ENCODE results near the gene RBM15B.
"Not testable (repeated sequence)": the region's sequence is repeated elsewhere in the genome, so short reads cannot be mapped to it uniquely, and the experiment has no call there.

RBM15B gene, protein sequence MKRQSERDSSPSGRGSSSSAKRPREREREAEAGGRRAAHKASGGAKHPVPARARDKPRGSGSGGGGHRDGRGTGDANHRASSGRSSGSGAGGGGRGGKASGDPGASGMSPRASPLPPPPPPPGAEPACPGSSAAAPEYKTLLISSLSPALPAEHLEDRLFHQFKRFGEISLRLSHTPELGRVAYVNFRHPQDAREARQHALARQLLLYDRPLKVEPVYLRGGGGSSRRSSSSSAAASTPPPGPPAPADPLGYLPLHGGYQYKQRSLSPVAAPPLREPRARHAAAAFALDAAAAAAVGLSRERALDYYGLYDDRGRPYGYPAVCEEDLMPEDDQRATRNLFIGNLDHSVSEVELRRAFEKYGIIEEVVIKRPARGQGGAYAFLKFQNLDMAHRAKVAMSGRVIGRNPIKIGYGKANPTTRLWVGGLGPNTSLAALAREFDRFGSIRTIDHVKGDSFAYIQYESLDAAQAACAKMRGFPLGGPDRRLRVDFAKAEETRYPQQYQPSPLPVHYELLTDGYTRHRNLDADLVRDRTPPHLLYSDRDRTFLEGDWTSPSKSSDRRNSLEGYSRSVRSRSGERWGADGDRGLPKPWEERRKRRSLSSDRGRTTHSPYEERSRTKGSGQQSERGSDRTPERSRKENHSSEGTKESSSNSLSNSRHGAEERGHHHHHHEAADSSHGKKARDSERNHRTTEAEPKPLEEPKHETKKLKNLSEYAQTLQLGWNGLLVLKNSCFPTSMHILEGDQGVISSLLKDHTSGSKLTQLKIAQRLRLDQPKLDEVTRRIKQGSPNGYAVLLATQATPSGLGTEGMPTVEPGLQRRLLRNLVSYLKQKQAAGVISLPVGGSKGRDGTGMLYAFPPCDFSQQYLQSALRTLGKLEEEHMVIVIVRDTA

DNA sequence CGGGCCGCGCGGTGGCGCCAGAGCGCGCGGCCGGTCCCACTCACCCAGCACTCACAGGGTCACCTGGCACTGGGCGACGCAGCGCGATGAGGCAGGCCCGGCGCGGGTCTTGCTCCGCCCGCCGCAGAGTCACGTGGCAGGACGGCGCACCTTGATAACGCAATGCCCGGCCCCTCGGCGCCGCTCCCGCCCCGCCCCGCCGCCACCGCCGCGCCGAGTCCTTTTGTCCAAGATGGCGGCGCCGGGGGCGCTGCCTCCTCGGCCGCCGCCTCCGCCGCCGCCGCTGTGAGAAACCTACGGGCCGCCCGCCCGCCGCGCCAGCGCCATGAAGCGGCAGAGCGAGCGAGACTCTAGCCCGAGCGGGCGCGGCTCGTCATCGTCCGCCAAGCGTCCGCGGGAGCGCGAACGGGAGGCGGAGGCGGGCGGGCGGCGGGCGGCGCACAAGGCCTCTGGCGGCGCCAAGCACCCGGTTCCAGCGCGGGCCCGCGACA is at the start of gene RBM15B:
TSS of gene RBM15B (plus strand) at position 211 of the 491 bp plus-strand sequence. CDS start at position 326, 115 bp downstream.
- DNase-seq (ENCODE audit: low read depth in 2 of 2), result peak; percentile 92 to 95

DNA sequence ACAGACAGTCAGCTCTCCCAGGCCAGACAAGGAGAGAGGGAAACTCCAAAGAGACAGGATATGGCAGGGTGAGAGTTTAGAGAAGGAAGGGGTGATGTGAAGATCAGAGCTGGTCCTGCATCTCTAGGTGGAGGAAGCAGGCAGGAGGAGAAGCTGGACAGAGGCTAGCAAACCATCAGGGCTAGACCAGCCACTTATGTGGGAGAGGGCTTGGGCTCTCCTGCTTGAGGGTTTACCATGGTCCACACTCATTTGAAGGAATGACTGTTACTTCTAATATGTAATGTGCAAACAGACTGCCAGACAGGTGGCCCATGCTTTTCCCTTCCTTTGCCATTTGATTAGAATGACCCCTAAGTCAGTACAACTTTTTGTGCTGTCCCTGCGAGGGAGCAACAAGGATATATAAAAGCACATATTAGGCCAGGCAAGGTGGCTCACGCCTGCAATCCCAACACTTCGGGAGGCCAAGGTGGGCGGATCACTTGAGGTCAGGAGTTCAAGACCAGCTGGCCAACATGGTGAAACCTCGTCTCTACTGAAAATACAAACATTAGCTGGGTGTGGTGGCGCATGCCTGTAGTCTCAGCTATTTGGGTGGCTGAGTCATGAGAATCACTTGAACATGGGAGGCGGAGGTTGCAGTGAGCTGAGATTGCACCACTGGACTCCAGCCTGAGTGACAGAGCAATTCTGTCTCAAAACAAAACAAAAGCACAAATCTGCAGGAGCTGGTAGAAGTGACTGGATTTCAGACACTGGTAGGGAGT is 47.0 kb upstream of the RBM15B start:
- no peak for DNase-seq (ENCODE audit: low read depth in 2 of 2)

DNA sequence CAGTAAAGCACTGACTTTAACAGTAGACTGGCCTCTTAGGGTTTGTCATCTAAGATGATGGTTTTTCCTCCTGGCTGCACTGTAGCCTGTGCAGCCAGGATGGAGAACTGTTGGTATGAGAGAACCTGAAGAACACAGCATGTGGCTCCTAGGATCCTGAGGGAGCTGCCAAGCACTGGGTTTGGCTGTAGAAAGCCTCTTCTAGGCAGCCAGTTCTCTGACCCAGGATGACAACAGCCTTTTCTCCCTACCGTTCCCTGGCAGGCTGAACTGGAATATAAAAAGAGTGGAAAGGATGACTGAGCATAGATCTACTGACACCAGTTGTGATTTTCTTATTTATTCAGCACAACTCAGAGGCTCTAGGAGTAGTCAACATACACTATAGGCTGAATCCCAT is 40.3 kb upstream of the RBM15B start:
- no peak for DNase-seq (ENCODE audit: low read depth in 2 of 2)

DNA sequence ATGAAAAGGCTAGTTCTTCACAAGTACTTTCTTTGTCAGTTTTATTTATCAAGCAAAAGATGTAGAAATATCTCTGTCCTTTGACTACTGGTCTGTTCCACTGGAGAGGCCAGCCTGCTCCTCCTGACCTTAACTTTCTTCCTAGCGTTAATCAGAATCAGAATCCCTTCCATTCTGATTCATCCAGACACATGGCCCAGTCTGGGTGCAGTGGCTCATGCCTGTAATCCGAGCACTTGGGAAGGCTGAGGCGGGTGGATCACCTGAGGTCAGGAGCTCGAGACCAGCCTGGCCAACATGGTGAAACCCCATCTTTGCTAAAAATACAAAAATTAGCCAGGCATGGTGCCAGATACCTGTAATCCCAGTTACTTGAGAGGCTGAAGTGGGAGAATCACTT is 38.0 kb upstream of the RBM15B start:
- DNase-seq (ENCODE audit: low read depth in 2 of 2), result no peak

DNA sequence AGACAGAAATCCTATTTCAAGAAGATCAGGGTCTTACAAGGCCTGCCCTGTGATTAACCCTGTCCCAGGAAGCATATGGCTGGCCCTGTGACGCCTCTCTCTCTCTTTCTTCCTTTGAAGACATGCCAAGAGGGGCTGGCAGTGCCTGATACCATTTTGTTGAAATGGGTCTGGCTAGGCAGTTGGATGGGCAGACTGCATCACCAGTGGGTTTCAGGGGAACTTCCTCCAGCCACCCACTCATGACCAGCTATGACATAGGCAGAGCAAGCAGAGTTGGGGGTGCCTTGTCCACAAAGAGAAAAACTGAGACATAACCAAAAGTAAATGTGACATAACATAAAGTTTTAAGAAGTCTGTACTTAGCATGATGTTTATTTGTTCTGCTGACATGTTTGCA is 37.4 kb upstream of the RBM15B start:
- DNase-seq (ENCODE audit: low read depth in 2 of 2), result no peak

DNA sequence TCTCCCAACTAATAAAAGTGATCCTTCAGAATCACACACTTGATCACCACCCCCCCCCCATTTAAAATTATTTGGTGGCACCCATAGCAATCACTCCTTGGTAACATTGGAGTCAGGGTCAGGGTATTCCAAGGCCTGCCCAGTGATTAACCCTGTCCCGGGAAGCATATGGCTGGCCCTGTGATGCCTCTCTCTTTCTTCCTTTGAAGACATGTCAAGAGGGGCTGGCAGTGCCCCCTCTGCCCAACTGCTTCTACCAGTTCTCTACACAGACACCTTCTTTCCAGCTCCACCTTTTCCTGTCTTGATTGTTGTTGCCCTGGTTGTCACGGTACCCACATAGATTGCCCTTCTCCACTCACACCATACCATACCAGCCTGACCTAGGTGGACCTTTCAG is 36.9 kb upstream of the RBM15B start:
- no peak for DNase-seq (ENCODE audit: low read depth in 2 of 2)

DNA sequence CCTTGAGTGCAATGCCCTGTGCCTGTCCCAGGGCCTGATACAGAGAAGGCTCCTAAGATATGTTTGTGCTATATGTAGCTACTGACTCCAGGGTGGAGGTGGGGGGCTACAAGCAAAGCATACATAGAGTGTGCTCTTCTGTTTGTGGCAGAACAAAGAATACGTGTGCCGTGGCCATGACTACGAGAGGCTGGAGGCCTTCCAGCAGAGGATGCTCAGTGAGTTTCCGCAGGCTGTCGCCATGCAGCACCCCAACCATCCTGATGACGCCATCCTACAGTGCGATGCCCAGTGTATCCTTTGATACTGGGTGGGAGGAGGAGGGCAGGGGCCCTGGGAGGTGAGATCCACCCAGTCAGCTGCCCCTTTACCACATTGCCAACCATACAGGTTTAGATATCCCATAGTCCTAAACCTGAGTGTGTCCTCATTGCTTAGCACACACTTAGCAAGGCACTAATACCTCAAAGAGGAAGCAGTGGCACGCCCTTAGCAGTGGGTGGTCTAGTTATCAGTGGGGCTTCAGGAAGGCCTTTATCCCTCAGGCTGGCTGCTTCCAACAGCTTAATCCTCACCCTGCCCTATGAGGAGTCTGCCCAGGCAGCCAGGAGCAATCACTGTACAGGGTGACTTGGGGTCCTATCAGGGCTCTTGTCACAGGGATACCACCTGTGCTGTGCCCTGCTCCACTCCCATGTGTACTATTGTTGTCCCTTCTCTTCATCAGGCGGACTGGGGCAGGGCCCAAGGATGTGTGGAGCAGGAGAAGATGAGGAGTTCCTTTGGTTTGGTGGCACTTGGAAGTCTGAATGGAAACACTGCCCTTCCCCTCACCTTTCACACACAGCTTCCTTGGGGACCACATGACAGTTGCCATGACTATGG is 36.1 kb upstream of the RBM15B start:
- no peak for DNase-seq (ENCODE audit: low read depth in 2 of 2)

DNA sequence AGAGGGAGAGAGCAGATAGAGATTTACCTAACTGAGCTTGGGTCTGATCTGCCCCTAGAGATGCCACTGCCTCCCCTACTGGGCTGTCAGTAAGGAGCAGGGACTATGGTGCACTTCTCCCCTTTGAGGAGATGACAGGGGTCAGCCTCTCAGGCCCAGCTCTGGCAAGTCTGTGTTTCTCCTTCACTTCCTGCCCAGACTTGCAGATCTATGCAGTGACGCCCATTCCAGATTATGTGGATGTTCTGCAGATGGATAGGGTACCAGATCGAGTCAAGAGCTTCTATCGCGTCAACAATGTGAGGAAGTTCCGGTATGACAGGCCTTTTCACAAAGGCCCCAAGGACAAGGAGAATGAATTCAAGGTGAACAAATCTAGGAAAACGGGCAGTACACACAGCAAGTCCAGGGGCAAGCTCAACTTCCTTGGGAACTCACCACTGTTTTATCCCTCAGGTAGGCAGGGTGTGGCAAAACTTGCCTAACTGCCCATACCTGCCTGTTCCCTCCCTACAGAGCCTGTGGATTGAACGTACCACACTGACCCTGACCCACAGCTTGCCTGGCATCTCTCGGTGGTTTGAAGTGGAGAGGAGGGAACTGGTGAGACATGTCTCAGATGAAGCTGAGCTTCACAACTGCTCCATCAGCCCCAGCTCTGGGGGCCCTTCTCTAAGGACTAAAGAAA is 35.0 kb upstream of the RBM15B start:
- no peak for DNase-seq (ENCODE audit: low read depth in 2 of 2)

DNA sequence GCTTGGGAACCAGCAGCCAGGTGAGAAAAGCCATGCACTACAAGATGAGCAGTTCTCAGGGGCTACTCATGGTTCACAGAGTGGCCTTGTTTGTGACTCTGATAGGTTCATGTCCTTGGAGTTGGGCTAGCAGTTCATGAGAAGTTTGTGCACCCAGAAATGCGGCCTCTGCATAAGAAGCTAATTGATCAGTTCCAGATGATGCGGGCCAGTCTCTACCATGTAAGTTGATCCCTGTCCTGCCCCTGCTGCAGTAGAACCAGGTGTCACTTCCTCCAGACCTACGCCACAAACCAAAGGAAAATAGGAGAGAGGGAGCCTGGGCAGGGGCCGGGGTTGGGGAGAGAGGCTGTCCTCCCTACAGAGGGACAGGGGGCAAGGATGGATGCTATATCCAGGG is 33.2 kb upstream of the RBM15B start:
- no peak for DNase-seq (ENCODE audit: low read depth in 2 of 2)

DNA sequence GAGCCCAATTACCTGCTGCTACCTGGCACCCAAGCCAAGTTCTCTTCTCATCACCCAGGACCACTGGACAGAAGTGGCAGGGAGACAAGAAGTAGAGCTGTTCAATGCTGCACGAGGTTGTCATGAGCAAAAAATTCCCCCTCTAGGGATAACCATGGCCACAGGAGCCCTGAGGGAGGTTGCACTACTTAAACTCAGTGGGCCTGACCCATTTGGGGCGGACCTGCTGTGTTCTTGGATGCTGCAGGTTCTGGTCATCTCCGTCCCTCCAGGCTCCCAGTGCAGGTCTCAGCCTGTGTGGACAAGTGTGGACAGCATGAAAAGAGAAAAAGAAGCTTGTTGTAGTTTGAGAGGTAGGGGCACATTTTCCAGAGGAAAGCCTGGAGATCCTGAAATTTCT is 32.1 kb upstream of the RBM15B start:
- no peak for DNase-seq (ENCODE audit: low read depth in 2 of 2)

DNA sequence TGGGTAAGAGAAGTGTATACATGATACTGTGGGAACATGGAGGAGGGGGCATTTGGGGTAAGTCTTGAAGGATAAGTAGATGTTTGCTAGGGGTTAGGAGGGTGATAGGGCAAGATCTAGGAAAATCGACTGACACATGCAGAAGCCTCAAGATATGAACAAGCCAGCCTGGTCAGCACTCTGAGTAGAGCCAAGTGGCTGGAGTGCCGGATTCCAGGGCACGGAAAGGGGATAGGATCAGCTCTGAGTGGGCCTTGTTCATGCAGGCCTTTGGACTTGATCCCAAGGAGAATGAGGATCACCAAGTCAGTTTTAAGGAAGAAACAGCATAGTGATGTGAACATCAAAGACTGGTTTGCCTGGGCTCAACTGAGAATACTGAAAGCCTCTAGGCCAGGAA is 30.3 kb upstream of the RBM15B start:
- DNase-seq (ENCODE audit: low read depth in 2 of 2), result no peak

DNA sequence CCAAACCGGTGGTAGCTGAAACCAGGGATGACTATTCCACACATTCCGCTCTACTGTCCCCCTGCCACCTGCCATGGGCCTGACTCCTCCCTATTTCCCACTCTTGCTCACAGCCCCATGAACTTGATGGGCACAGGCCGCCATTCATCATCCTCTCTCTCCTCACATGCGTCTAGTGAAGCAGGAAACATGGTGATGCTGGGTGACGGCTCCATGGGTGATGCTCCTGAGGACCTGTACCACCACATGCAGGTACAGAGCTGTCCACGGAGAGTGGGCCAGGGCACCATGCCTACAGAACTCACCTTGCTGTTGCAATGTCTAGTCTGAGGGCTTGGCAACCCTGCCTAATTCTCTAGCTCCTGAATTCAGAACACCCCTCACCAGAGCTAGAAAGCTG is 29.3 kb upstream of the RBM15B start:
- DNase-seq (ENCODE audit: low read depth in 2 of 2), result no peak

DNA sequence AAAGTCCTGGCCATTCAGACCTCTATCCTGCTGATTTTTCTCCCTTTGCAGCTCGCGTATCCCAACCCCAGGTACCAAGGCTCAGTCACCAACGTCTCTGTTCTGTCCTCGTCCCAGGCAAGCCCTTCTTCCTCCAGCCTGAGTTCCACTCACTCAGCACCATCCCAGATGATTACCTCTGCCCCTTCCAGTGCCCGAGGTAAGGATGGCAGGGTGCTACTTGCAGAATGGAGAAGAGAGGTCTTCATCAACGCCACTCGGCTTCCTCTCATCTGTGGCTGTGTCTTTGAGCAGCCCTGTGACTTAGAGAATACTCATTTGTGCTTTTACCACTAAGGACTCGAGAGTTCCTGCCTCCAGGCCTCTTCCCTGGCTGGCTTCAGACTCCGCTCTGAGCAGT is 28.6 kb upstream of the RBM15B start:
- DNase-seq (ENCODE audit: low read depth in 2 of 2), result no peak

DNA sequence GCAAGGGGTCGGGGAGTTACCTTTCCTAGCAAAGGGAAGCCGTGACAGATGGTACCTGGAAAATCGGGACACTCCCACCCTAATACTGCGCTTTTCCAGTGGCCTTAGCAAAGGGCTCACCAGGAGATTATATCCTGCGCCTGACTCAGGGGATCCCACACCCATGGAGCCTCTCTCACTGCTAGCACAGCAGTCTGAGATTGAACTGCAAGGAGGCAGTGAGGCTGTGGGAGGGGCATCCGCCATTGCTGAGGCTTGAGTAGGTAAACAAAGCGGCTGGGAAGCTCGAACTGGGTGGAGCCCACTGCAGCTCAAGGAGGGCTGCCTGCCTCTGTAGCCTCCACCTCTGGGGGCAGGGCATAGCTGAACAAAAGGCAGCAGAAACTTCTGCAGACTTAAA is 22.8 kb upstream of the RBM15B start:
- not testable (repeated sequence) for DNase-seq (ENCODE audit: low read depth in 2 of 2)

DNA sequence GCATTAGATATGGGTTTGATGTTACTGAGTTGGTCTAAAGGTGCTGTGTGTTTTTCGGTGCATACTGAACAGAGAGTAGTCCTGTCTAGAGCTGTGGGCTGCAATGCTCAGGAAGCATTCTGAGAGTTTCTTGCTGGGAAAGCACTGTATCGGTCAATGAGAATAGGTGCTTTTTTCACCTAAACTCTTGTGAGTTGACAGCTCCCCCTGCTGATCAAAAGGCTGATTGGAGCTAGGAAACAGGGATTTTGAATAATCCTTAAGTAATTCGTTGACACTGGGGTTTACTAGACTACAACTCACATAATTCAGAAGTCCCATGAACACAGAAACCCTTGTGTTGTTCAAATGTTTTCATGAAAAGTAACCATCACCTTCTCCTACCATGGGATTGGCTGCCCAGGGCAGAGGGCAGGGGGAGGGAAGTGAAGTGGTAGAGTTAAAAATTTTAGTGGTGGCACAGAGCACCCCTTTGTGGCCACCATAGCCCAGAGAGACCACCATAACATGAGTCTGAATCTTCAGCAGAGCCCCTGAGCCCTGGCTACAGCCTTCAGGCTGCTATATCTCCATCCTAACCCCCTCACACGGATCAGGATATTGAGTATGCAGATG is 19.0 kb upstream of the RBM15B start:
- DNase-seq (ENCODE audit: low read depth in 2 of 2), result peak in 1 of 2 donors; percentile 44

DNA sequence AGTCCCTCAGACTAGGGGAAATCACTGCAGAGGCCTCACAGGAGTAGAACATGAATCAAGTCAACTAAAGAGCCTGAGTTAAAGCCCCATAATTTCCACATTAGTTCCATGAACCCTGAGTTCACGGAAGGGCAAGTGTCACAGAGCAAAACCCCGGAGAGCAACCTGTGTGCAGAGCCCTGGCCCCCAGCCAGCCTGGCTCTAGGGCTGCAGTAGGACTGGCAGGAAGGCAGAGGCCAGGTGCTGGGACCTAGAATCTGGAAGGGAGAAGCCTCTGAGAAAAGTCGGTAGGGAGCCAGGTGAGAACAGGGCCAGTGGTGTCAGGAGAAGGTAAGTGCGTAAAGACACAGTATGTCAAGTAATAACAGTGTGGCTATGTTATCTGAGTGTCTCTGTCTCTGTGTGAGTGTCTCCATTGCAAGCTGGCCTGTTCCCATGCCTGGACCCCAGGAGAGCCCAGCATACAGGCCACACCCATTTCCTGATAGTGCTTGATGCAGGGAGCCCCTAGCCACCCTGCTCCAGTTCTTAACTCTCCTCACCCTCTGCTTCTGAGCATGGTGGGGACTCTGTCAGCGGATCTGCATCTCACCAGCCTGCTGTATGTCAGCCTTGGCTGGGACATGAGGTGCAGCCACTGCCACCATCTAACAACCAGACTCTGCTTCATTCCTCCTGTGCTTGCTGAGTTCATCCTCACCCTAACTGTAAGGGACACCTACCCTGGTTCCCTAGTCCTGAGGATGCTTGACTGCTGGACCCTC is 17.2 kb upstream of the RBM15B start:
- no peak for DNase-seq (ENCODE audit: low read depth in 2 of 2)

DNA sequence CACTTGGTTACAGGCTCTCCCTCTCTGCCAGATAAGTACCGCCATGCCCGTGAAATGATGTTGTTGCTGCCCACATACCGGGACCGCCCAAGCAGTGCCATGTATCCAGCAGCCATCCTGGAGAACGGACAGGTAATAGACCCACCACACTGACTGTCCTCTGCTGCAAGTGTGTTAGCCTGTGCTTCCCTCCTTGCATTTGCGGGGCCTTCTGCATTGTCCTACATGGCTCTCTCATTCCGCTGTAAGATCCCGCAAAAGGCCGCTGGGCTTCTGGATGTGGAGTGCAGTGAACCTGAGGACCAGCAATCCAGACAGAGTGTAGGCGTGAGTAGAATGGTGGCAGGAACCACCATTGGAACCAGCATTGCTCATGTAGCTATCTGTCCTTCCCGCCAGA is 16.6 kb upstream of the RBM15B start:
- no peak for DNase-seq (ENCODE audit: low read depth in 2 of 2)

DNA sequence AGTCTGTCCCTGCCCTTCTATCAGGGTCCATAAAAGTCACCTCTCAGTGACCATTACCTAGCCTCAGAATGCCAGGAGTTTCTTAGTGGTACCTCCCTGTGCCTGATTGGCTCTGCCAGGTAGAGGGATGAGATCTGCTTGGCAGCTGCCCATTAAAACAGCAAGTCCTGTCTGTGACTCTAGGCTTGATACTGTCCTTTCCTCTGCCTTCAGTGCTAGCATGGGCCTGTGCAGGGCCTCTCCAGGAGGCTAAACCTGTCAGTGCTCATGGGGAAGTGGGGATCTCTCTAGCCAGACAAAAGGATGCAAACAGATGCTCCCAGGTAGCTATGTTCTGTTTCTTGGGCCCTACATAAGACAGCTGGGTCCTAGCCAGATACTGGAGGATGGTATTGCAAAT is 15.9 kb upstream of the RBM15B start:
- DNase-seq (ENCODE audit: low read depth in 2 of 2), result no peak

DNA sequence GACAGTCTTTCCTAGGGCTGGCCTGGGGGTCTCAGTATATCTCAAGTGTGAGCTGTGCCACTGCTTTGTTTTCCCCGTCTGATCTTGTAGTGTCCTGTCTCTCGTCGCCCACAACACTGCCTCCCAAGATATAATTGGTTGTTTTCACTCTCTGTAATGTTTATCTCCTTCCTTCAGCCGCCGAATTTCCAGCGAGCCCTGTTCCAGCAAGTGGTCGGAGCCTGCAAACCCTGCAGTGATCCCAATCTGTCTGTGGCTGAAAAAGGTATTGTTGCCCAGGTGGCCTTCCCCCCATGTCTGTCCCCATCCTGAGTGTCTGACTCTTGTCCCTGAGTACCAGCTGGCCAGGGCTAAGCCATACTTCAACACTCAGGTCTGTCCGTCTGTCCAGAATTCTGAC is 15.5 kb upstream of the RBM15B start:
- no peak for DNase-seq (ENCODE audit: low read depth in 2 of 2)

Data from activated CD4-positive, alpha-beta T cell treated with anti-CD3 and anti-CD28 coated beads for 24 hours (primary cell).